Kidney (tissue), 14 donors: ENCODE data around the gene PROCR. TPM values are rescaled to one million over a fixed set of nuclear protein-coding genes. Genes with fewer than 3 reads are reported as not detected.
"Not testable (repeated sequence)": the region's sequence is repeated elsewhere in the genome, so short reads cannot be mapped to it uniquely, and the experiment has no call there.

Source experiments
- DNase-seq, 5 donors: peaks; one replicate each; pipeline ENCODE4 v3.0.0-alpha.2; 2013 to 2020
- FAIRE-seq: peaks from 2 replicates; lab custom pipeline; 2012; peaks lifted over from hg19 to GRCh38; lab: Jason Lieb, UNC
- H3K27ac ChIP-seq, 2 donors: one replicate each; pipeline ENCODE4 v1.7.0; 2013; ENCODE audit warnings: low read depth in 2 of 2, low read length in 2 of 2, inconsistent platforms in 1 of 2
- H3K27me3 ChIP-seq: one replicate; pipeline ENCODE4 v1.7.1; 2013; ENCODE audit warnings: low read length, inconsistent platforms; ENCODE audit not compliant: control insufficient read depth, insufficient read depth
- H3K36me3 ChIP-seq, 3 donors: one replicate each; pipeline versions ENCODE4 v1.7.0 to v1.7.1; 2013; ENCODE audit warnings: low read length in 3 of 3, control low read depth in 1 of 3, inconsistent platforms in 1 of 3; ENCODE audit not compliant: insufficient read depth in 3 of 3, control insufficient read depth in 2 of 3
- H3K4me1 ChIP-seq, 3 donors: one replicate each; pipeline versions ENCODE4 v1.7.0 to v1.7.1; 2013; ENCODE audit warnings: low read length in 3 of 3, inconsistent platforms in 1 of 3, low read depth in 1 of 3; ENCODE audit not compliant: control insufficient read depth in 2 of 3, insufficient read depth in 2 of 3
- H3K4me3 ChIP-seq, 3 donors: one replicate each; pipeline versions ENCODE4 v1.7.0 to v1.8.1; 2013; ENCODE audit warnings: low read length in 3 of 3, control low read depth in 1 of 3, inconsistent platforms in 1 of 3
- H3K9ac ChIP-seq, 3 donors: one replicate each; pipeline versions ENCODE4 v1.7.0 to v1.7.1; 2013; ENCODE audit warnings: low read length in 3 of 3, control low read depth in 1 of 3, inconsistent platforms in 1 of 3
- H3K9me3 ChIP-seq, 3 donors: one replicate each; pipeline versions ENCODE4 v1.7.0 to v1.7.1; 2013; ENCODE audit warnings: low read length in 3 of 3, control low read depth in 1 of 3, inconsistent platforms in 1 of 3; ENCODE audit not compliant: control insufficient read depth in 2 of 3, insufficient read depth in 1 of 3
- CTCF ChIP-seq: IDR thresholded peaks from 3 replicates; pipeline ENCODE4 v1.5.1; 2012; ENCODE audit warnings: mild to moderate bottlenecking, moderate library complexity, borderline replicate concordance; ENCODE audit not compliant: insufficient read depth; ENCODE audit errors: extremely low read depth
- intact Hi-C: fragments of 100-400 bp; cut with DNase I; formaldehyde crosslinking; loops from one replicate; pipeline ENCODE4 v1.11.1; 2022
- polyA plus RNA-seq: library from polyadenylated mRNA; stranded (reverse); fragments of 350-450 nt; fragmentation: Illumina TruSeq; extraction: RNeasy Lipid Tissue Mini Kit (QIAGEN cat#74804); gene quantifications from one replicate; pipeline ENCODE4 v1.2.3, GENCODE V29; 2014; ENCODE audit warnings: low read depth, low replicate concordance; ENCODE audit not compliant: insufficient read depth
- total RNA-seq: library from RNA; stranded (reverse); fragmentation: NEBNext Ultra II Directional; extraction: Animal tissue kit (Norgen Biotek cat#: 25700); gene quantifications from one replicate; pipeline ENCODE4 v1.2.1, GENCODE V29; 2021
- donor health status: control.
- donor health status: control.
- donor health status: control.
- donor health status: control.
- donor health status: control.
- donor health status: DM: yes; HTN: yes; CAD: no.
- donor health status: Normal renal cell carcinoma (clear cell type).

PROCR gene
- total and polyA plus RNA-seq, 2 donors from 2014 or later: 20.7 to 24.5 TPM

- H3K4me1 ChIP-seq: peaks cover 0 to 13% (median 9%) of the 10 kb centered on the region in 3 donors
- peaks cover 0 to 18% (median 0%) of the 10 kb centered on the region in 3 donors for H3K36me3 ChIP-seq
- TF ChIP-seq CTCF: no peak
- H3K9ac ChIP-seq: peak within 1 kb of the TSS; percentile 73 to 93 (median 92)
- peak within 1 kb of the TSS; percentile 84 to 99 (median 96) for H3K4me3 ChIP-seq
- H3K9me3 ChIP-seq: no peaks in the 10 kb centered on the region
- intact Hi-C loops: no loop called here
- FAIRE-seq (no peak), DNase-seq (peak; percentile 96 to 98 (median 97))
- H3K27ac ChIP-seq: peak within 1 kb of the TSS; percentile 82 to 93
- H3K27me3 ChIP-seq: no peaks in the 10 kb centered on the region
Observed at GRCh38 chr20:35146920-35147574, 24.8 kb upstream of the PROCR start, which contains the start of gene EDEM2. Gene EDEM2 (minus strand): TSS chr20:35147336. CDS start chr20:35147258, 78 bp downstream.

DNA sequence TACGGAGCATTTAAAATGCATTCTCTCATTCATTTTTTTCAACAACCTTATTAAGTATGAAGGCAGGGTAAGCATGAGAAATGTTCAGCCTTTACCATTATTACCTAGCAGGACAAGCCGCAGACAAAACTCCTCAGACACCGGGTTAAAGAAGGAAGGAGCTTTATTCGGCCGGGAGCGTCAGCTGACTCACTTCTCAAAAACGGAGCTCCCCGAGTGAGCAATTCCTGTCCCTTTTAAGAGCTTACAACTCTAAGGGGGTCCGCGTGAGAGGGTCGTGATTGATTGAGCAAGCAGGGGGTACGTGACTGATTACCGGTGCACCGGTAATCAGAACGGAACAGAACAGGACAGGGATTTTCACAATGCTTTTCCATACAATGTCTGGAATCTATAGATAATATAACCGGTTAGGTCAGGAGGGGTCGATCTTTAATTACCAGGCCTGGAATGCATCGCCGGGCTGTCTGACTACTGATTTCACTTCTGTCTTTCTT, 24.2 kb upstream of the PROCR start:
- Histone ChIP-seq H3K4me3 (peak overlapping the region; percentile 84 to 99 (median 96)), H3K27ac (peak overlapping the region; percentile 57 to 93), H3K4me1 (peaks cover 0 to 13% (median 9%) of the 10 kb centered on the region in 3 donors), H3K36me3 (peaks cover 0 to 17% (median 0%) of the 10 kb centered on the region in 3 donors), H3K9ac (peak overlapping the region; percentile 56 to 93 (median 73))
- FAIRE-seq, intact Hi-C loops, H3K27me3 ChIP-seq, H3K9me3 ChIP-seq: not testable (repeated sequence)
- DNase-seq: peak in 2 of 5 donors; percentile 9 to 14

GRCh38 chr20:35150846-35151579, 20.9 kb upstream of the PROCR start:
- no peak overlapping the region for H3K4me3 ChIP-seq
- H3K9ac ChIP-seq: no peak overlapping the region
- no peaks in the 10 kb centered on the region for H3K36me3 ChIP-seq
- no peaks in the 10 kb centered on the region for H3K9me3 ChIP-seq
- H3K27me3 ChIP-seq: no peaks in the 10 kb centered on the region
- no peak for FAIRE-seq
- TF ChIP-seq CTCF: no peak
- no peak overlapping the region for H3K27ac ChIP-seq
- H3K4me1 ChIP-seq: peaks cover 0 to 6% (median 5%) of the 10 kb centered on the region in 3 donors
- no peak for DNase-seq
- intact Hi-C loops: no loop called here

GRCh38 chr20:35151736-35152135, 20.1 kb upstream of the PROCR start:
- TF ChIP-seq CTCF: no peak
- no peak for FAIRE-seq
- no peak overlapping the region for H3K27ac ChIP-seq

More at GRCh38 chr20:35151736-35152135, 20.1 kb upstream of the PROCR start:
- no peak for DNase-seq
- H3K36me3 ChIP-seq: no peaks in the 10 kb centered on the region
- no peak overlapping the region for H3K4me3 ChIP-seq
- no peak overlapping the region for H3K9ac ChIP-seq
- peaks cover 0 to under 1% (median 0%) of the 10 kb centered on the region in 3 donors for H3K4me1 ChIP-seq
- no peaks in the 10 kb centered on the region for H3K9me3 ChIP-seq
- no peaks in the 10 kb centered on the region for H3K27me3 ChIP-seq
- intact Hi-C loops: no loop called here
